Left kidney (tissue), 2 donors: ENCODE results near the gene GAPVD1. TPM values are rescaled to one million over a fixed set of nuclear protein-coding genes. Genes with fewer than 3 reads are reported as not detected.
"Not testable (repeated sequence)": the region's sequence is repeated elsewhere in the genome, so short reads cannot be mapped to it uniquely, and the experiment has no call there.

Experiments used
- DNase-seq: peaks from one replicate; pipeline ENCODE4 v3.0.0-alpha.2; 2013
- polyA plus RNA-seq: library from polyadenylated mRNA; unstranded; fragments of 120-200 nt; gene quantifications from one replicate; pipeline ENCODE4 v1.2.1, GENCODE V29; 2013; ENCODE audit not compliant: insufficient read length

Gene GAPVD1
- polyA plus RNA-seq, 1 donor: 43.8 TPM

DNA sequence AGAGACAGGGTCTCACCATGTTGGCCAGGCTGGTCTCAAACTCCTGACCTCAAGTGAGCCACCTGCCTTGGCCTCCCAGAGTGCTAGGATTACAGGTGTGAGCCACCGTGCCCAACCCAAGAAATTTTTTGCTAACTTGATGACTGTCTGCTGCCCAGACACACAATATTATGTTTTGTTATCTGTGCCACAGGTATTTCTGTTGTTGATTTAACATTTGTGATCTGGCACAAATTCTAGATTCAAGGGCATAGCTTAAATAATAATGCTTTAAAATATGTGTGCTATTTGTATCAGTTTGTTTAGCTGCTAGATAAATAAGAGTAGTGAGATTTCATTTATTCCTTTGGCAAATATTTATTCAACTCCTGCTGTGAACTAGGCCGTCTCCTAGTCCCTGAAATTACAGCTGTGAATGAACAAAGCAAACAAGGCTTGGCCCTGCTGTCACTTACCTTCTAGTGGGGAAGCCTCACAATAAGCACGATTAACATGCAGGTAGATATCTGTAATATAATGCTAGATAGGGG is 35.3 kb downstream of the GAPVD1 start:
- no peak for DNase-seq

DNA sequence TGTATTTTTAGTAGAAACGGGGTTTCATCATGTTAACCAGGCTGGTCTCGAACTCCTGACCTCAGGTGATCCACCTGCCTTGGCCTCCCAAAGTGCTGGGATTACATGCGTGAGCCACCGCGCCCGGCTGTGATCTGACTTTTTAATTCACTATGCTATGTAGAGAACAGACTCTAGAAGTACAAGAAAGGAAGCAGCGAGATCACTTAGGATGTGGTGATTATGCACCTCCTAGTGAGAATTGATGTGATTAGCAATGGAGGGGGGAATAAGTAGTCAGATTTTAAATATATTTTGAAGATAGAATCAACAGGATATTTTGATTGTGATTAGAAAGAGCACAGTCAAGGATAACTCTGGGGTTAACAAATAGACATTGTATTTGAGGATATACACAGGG is 36.3 kb downstream of the GAPVD1 start:
- no peak for DNase-seq

DNA sequence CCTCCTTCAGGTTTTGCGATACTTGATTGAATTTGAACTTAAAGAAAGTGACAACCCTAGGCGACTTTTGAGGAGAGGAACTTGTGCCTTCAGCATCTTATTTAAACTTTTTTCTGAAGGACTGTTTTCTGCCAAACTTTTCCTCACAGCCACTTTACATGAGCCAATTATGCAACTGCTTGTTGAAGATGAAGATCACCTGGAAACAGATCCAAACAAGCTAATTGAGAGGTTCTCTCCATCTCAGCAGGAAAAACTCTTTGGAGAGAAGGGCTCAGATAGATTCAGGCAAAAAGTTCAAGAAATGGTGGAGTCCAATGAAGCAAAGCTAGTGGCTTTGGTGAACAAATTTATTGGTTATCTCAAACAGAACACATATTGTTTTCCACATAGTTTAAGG is 40.6 kb downstream of the GAPVD1 start:
- no peak for DNase-seq

DNA sequence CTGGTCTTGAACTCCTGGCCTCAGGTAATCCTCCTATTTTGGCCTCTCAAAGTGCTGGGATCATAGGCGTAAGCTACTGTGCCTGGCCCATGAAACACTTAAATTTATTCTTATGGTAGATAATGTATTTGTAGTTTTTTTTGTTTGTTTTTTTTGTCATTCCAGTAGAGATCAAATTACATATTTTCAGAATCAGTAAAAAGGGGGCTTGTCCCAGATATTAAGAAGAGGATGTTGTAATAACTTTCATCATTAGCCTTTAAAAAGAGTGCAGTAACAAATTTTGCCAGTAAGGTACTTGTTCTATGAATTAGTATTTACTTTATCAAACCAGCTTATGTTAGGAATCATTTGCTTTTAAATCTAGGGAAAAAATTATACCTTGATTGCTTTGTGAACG is 42.6 kb downstream of the GAPVD1 start:
- no peak for DNase-seq

DNA sequence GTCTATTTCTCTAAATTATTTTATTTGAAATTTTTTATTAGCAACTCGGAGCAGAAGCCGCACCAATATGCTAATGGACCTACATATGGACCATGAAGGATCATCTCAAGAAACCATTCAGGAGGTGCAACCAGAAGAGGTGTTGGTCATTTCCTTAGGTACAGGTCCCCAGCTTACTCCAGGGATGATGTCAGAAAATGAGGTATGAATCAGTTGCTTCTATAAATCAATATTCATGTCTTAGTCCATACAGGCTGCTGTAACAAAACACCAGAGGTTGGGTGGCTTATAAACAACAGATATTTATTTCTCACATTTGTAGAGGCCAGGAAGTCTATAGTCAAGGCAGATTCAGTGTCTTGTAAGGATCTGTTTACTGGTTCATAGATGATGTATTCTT is 50.8 kb downstream of the GAPVD1 start:
- DNase-seq: no peak

DNA sequence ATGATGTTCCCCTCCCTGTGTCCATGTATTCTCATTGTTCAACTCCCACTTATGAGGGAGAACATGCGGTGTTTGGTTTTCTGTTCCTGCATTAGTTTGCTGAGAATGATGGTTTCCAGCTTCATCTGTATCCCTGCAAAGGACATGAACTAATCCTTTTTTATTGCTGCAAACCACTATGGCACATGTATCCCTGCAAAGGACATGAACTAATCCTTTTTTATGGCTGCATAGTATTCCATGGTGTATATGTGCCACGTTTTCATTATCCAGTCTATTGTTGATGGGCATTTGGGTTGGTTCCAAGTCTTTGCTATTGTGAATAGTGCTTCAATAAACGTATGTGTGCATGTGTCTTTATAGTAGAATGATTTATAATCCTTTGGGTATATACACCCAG is 54.7 kb downstream of the GAPVD1 start:
- DNase-seq: not testable (repeated sequence)

DNA sequence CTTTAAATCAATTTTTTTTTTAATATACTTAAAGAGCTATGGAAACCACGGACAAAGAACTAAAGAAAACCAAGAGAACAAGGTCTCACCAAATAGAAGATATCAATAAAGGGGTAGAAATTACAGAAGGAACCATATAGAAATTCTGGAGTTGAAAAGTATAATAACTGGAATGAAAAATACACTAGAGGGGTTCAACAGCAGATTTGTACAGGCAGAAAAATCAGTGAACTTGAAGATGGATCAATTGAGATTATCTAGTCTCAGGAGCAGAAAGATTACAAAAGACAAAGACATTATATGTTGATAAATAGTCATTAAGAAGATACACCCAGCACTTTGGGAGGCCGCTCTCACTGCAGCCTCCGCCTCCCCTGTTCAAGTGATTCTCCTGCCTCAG is 56.1 kb downstream of the GAPVD1 start:
- DNase-seq: no peak

DNA sequence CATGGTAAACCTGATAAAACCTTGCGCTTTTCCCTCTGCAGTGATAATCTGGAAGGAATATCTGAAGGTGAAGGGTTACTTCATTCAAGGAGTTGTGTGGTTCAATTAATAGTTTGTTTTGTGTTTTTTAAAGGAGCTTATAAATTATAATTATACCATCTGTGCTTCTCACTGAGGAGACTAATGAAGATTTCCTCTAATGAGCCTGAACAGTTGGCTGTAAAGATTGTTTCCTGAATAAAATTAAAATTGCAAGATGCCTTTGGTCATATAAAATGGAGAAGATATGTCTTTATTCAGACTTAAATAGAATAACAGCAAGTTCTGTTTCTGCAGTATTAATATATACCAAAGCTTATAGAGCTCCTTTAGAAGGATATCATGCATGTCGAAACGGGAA is 59.9 kb downstream of the GAPVD1 start:
- no peak for DNase-seq

DNA sequence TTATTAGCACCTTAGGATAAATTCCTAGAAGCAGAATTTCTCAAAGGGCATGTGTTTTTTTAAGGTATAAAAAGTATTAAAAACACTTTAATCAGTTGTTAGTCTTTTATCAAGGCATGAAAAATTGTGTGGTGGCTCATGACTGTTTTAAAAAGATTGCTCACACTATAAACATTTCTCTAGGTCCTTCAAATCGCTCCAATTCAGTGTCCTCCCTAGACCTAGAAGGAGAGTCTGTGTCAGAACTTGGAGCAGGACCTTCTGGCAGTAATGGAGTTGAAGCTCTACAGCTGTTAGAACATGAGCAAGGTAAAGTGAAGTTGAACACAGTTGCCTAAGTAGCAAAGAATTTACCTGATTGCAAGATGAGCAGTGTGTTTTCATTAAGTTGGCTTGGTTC is 62.0 kb downstream of the GAPVD1 start:
- no peak for DNase-seq

DNA sequence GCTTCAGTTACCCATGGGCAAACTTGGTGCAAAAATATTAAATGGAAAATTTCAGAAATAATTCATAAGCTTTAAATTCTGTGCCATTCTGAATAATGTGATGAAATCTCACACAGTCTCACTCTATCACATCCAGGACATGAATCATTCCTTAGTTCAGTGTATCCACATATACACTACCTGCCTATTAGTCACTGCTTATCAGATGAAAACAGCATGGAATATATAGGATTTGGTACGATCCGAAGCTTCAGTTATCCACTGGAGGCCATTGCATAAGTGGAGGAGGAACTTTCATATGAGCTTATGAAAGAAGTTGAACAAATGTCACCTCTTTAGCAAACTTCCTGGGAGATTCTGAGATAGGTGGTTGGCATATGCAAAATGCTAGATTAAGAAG is 64.2 kb downstream of the GAPVD1 start:
- DNase-seq: no peak

DNA sequence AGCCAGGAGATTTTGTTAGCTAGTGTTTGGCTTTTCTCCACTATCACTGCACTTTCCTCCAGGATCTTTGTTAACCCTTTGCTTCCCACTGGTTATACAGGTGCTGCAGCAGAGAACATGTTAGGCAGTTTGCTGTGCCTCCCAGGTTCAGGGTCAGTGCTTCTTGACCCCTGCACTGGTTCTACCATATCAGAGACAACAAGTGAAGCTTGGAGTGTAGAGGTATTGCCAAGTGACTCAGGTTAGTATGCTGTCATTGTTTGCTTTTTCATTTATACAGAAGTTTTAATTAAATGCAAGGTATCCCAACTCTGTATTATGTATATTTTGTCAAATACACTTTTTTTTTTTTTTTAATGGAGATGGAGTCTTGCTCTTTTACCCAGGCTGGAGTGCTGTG is 68.4 kb downstream of the GAPVD1 start:
- no peak for DNase-seq

DNA sequence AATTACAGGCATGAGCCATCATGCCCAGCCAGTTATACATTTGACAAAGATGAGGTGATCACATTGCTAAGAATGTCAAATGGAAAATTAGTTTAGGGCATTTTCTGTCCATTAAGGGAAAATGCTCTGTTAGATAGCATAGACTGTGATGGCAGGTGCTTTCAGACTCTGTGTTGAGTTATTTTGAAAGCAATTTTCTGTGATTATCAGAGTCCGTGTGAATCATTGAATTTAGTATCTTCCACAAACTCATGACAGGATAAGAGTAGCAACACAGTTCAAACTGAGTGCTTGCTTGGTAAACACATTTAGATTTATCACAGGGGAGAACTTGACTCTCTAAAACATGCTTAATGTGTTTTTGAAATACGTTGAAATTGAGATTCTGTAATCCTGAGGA is 69.0 kb downstream of the GAPVD1 start:
- DNase-seq: no peak

DNA sequence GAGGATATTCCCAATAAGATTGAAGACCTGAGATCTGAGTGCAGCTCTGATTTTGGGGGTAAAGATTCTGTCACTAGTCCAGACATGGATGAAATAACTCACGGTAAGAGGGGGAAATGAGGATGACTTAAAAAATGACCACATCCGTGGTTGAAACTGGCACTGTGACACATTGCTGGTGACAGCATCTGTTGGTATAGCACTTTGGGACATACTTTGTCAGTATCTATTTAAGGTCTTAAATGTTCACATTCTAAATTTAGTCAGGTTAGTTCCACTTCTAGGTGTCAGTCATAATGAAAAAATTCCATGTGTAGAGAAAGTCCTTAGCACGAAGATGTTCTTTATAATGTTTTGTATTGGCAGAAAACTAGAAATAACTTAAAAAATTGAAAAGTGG is 70.9 kb downstream of the GAPVD1 start:
- no peak for DNase-seq

DNA sequence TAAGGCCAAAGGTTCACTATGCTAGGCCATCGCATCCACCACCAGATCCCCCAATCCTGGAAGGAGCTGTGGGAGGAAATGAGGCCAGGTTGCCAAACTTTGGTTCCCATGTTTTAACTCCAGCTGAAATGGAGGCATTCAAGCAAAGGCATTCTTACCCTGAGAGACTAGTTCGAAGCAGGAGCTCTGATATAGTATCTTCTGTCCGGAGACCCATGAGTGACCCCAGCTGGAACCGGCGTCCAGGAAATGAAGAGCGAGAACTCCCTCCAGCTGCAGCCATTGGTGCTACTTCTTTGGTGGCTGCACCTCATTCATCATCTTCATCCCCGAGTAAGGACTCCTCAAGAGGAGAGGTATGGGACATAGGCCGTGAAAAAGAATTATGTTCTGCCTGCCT is 75.6 kb downstream of the GAPVD1 start:
- DNase-seq: peak; percentile 46

DNA sequence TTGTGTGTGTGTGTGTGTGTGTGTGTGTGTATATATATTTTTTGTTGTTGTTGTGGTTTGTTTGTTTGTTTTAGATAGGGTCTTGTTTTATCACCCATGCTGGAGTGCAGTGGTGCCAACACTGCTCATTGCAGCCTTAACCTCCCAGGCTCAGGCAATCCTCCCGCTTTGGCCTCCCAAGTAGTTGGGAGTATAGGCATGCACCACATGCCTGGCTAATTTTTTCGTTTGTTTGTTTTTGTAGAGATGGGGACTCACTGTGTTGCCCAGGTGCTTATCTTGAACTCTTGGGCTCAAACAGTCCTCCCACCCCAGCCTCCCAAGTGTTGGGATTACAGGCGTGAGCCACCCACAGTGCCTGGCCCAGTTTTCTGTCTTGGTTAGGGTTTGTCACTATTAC is 77.3 kb downstream of the GAPVD1 start:
- no peak for DNase-seq

DNA sequence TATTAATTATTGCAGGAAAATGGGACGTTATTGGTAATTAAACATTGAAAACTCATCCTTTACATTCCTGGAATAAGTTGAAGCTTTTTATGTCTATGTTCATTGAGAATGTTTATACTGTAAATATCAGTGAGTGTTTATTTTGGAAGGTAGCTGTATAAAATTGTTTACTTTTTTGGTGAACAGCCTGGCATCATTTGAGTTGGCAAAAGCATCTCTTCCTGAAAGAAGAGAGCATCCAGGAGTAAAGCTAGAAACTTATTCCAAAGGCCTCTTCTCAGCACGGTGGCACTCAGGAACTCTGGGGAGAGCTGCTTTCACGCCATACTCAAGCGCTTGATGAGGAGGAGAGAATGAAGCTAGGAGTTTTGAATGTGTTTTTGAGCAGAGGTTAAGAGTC is 79.9 kb downstream of the GAPVD1 start:
- DNase-seq: no peak

DNA sequence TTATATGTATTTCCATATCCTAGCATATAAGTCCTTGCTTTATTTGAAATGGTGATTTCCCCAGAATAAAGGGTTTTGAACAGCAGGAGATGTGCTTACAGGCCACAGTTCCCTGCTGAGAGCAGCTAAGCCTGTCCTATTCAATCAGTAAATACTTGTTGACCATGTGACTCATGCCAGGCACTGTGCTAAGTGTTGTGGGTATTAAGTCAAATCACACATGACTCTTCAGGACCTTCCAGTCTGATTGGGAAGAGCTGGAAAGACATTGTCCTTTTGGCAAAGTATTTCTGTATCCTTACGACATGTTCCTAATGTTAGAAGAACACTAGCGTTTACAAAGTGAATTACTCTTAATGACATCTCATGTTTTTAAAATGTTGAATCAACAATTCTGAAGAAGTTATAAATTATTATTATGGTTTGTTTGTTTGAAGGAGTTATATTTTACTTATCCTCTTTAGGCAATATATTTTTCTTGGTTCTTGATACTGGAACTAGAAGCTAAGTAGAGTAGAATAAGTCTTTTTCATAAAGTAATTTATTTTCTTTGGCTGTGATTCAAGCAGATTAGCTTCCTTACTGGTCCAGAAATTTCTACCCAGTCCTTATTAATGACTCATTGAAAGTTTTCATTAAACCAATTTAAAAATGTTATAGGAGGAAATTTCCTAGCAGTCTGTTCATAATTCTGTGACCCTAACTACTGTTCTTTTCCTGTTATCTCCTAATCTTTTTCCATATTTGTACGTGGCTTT is 82.1 kb downstream of the GAPVD1 start:
- peak; percentile 39 for DNase-seq

DNA sequence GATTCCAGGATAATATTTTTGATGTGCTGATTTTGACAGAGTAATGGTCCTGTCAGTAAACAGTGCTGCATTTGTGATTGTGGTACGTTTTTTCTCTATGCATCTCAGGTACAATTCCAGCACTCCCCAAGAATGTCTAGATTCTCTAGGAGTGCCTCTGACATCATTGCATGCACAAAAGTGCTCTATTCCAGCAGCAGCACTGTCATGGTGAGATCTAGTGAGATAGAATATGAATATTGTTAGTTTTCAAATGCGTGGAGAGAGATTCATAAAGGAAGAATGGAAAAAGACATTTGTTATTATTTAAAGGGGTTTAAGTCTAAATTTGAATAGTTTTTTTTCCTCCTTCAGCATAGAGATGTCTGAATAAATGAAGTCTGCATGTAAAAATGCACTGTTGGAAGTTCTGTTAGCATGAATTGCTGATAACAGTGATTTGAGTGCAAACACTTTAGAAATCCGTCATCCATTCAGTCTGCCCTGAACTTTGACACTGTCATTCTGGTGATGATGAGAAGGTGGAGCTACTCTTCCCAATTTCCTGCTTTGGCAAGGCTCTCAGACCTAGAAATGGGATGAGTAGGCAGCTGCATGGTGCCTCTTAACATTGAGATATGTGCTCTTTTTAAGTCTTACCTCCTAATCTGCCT is 84.6 kb downstream of the GAPVD1 start:
- DNase-seq: no peak

DNA sequence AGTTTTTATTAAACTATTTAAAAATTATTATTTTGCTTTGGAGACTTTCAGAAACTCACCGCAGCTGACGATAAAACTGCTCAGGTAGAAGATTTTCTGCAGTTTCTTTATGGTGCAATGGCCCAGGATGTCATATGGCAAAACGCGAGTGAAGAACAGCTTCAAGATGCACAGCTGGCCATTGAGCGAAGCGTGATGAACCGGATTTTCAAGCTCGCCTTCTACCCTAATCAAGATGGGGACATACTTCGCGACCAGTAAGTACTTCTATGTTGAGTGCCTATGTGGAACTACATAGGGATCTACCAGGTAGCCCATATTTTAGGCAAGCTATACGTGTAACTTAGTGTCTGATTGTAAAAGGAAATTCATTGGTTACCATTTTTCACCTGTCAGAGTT is 94.0 kb downstream of the GAPVD1 start:
- no peak for DNase-seq

DNA sequence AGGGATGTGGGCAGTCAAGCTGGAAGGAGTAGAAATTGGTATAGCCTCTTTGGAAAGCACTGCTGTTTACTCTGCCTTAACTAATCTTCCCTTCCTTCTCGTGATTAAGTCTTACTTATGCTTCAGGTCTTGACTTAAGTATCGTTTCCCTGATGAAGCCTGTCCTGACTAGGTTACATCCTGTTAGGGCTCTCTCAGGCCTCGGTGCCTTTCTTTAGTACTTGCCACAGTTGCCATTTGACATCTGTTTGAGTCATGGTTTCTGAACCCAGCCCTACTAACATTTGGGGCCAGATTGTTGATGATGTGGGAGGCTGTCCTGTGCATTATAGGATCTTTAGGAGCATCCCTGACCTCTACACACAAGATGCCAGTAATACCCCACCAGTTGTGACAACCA is 94.4 kb downstream of the GAPVD1 start:
- DNase-seq: no peak

DNA sequence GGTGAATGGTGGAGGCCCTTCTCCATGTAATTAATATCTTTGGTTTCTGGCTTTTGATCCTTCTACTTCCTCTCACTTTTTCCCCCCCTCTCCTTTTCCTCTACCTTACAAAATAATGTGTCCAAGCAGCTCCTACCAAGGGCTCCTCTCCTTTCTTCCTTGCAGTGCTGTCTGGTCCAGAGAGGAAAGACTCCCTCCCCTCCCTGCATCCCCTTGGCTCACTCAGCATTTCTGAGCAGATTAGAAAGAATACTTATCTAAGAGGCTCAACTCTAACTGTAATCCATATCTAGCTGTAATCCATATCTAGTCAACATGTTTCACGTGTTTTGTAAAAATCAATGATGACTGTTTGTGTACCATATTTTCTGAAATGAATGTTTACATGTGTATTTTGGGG is 97.4 kb downstream of the GAPVD1 start:
- DNase-seq: no peak

DNA sequence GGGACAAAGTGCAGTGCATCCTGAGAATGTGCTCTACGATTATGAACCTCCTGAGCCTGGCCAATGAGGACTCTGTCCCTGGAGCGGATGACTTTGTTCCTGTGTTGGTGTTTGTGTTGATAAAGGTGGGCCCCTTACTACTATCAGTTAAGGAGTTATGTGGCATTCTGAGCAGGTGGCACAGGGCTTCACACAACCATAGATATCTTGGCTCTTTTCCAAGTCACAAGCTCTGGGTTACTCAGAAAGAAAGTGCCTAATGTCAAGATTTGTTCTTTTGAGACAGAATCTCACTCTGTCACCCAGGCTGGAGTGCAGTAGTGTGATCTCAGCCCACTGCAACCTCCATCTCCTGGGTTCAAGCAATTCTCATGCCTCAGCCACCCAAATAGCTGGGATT is 99.0 kb downstream of the GAPVD1 start:
- no peak for DNase-seq

DNA sequence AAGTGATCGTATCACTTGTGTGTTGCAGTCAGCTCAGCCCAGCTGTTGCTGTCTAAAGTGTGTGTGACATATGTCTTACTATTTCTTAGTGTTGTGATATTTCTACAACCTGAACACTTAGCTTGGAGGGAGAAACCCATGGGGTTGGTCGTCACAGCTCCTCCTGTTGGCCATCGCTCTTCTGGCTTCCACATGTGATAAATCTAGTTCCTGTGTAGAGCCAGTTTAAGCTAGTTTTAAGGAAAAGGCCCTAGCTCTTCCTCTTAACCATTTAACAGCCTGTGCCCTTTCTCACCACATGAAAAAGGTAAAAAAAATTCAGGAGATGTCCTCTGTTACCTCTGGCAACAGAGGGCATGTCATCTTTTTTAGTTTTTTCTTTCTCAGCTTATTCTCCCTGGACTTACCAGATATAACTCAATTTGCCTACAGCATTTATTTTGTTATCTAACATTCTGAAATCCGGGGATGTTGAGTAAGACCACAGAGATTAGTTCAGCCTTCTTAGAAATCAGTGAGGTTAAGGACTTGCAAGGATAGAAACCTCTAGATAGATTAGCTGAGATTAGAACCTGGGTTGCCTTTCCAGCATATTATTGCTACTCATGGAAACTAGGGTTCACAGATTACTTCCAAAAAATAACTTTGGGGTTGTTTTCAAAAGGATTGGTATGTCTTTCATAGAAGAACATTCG is 100.4 kb downstream of the GAPVD1 start:
- DNase-seq: no peak
